Panc1 (cell line): Measurements from ENCODE around the gene CCDC57. TPM values are rescaled to one million over a fixed set of nuclear protein-coding genes. Genes with fewer than 3 reads are reported as not detected.

Source experiments
- ATAC-seq: fragments of 200-7000 bp; cut with Tn5 transposase; 2 replicates; pipeline ENCODE4 v1.9.1; 2020; ENCODE audit warnings: mild to moderate bottlenecking, moderate library complexity
- BruUV-seq: library from RNA; stranded (reverse); fragments of 400-500 nt; replicated peaks from 2 replicates; lab custom pipeline; 2021; lab: Mats Ljungman, UMichigan
- CTCF ChIA-PET: fragments of 300-600 bp; sonication (Branson Sonifier 250); formaldehyde crosslinking; loops from one replicate; lab custom pipeline; 2022; ENCODE audit warnings: antibody characterized with exemption; lab: Charles Lee
- POLR2A ChIA-PET: fragments of 300-600 bp; sonication (Branson Sonifier 250); formaldehyde crosslinking; loops from one replicate; lab custom pipeline; 2022; ENCODE audit warnings: antibody characterized with exemption; lab: Charles Lee
- DNase-seq: peaks from one replicate; pipeline ENCODE4 v3.0.0-alpha.2; 2010; ENCODE audit warnings: low read depth, low spot score
- H3K27ac ChIP-seq: 2 replicates; pipeline ENCODE4 v1.5.1; 2011; ENCODE audit warnings: mild to moderate bottlenecking, low read length, inconsistent platforms
- H3K27me3 ChIP-seq: fragments of 200-500 bp; sonication (Bioruptor generic); 2 replicates; pipeline ENCODE4 v1.6.0; 2014; ENCODE audit warnings: low read length, inconsistent platforms; ENCODE audit not compliant: control insufficient read depth, insufficient read depth
- H3K36me3 ChIP-seq: fragments of 200-500 bp; sonication (Bioruptor generic); 2 replicates; pipeline ENCODE4 v1.5.1; 2014; ENCODE audit warnings: inconsistent platforms, mild to moderate bottlenecking, low read length, moderate library complexity; ENCODE audit not compliant: control insufficient read depth, insufficient read depth
- H3K4me1 ChIP-seq: 2 replicates; pipeline ENCODE4 v1.5.1; 2011; ENCODE audit warnings: inconsistent platforms, mild to moderate bottlenecking, low read length, moderate library complexity; ENCODE audit not compliant: control insufficient read depth, insufficient read depth
- H3K4me3 ChIP-seq, 2 experiments: 2 replicates each; pipeline ENCODE4 v1.5.1; 2011 to 2012; ENCODE audit warnings: low read depth in 2 of 2, low read length in 2 of 2, mild to moderate bottlenecking in 2 of 2, inconsistent platforms in 1 of 2, moderate library complexity in 1 of 2
- H3K9me3 ChIP-seq: fragments of 200-500 bp; sonication (Bioruptor generic); 2 replicates; pipeline ENCODE4 v1.5.1; 2014; ENCODE audit warnings: low read depth, mild to moderate bottlenecking, inconsistent platforms, low read length, moderate library complexity; ENCODE audit not compliant: control insufficient read depth, insufficient read depth
- CTCF ChIP-seq: fragments of 450-650 bp; IDR thresholded peaks from 2 replicates; pipeline ENCODE4 v1.5.1; 2017; ENCODE audit warnings: mild to moderate bottlenecking
- POLR2AphosphoS5 ChIP-seq: IDR thresholded peaks from 2 replicates; pipeline ENCODE4 v1.6.1; 2012; ENCODE audit warnings: mild to moderate bottlenecking, low read depth, low read length, moderate library complexity
- SIN3A ChIP-seq: IDR thresholded peaks from 2 replicates; pipeline ENCODE4 v1.6.1; 2012; ENCODE audit warnings: low read depth, mild to moderate bottlenecking, low read length, moderate library complexity, borderline replicate concordance; ENCODE audit not compliant: insufficient read depth
- TCF7L2 ChIP-seq: IDR thresholded peaks from 2 replicates; pipeline ENCODE4 v1.6.1; 2011; ENCODE audit warnings: mild to moderate bottlenecking, low read depth, low read length, inconsistent platforms
- in situ Hi-C: cut with HindIII; loops from 2 replicates; pipeline ENCODE4 v1.10.0; 2016; ENCODE audit warnings: low sequenced_read_pairs, low pct_unique_long_range_greater_than_20kb
- intact Hi-C: fragments of 100-400 bp; cut with micrococcal nuclease; formaldehyde crosslinking; loops from one replicate; pipeline ENCODE4 v1.10.0; 2022; ENCODE audit not compliant: unreplicated experiment
- total RNA-seq: library from RNA; stranded (reverse); gene quantifications from one replicate; pipeline ENCODE4 v1.2.1, GENCODE V29; 2021; ENCODE audit not compliant: unreplicated experiment
- TF ChIP-seq, protein P1 (sequence below), 2 experiments: IDR thresholded peaks; 2 replicates each; pipeline ENCODE4 v1.6.1; 2011 to 2012; ENCODE audit warnings: low read depth in 2 of 2, control low read depth in 1 of 2, low read length in 1 of 2, mild to moderate bottlenecking in 1 of 2, moderate library complexity in 1 of 2; ENCODE audit not compliant: insufficient read depth in 1 of 2

Gene CCDC57
- total RNA-seq, 1 experiment from 2014 or later: 63.6 TPM

DNA sequence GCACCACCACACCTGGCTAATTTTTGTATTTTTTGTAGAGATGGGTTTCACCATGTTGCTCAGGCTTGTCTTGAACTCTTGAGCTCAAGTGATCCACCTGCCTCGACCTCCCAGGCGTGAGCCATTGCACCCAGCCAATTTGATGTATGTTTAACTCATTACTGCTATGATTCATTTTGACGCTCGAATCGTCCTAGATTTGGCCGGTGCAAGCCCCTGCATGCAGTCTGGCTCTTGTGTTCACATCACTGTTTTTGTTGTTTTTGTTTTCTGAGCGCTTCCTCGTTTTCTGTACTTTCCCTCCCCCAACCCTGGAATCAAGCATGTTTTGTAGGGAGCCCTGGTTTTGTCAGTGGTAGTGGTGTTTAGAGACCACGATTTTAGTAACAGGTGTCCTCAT is 139.2 kb downstream of the CCDC57 start:
- intact Hi-C loops (no loop called here), in situ Hi-C loops (no loop called here)
- Histone ChIP-seq H3K4me1 (peaks cover 17% of the 10 kb centered on the region), H3K27me3 (no peaks in the 10 kb centered on the region), H3K4me3 (no peak overlapping the region), H3K27ac (no peak overlapping the region), H3K36me3 (no peaks in the 10 kb centered on the region; the same call in 1 of the 2 replicates), H3K9me3 (no peaks in the 10 kb centered on the region)
- TF ChIP-seq, protein P1, sequence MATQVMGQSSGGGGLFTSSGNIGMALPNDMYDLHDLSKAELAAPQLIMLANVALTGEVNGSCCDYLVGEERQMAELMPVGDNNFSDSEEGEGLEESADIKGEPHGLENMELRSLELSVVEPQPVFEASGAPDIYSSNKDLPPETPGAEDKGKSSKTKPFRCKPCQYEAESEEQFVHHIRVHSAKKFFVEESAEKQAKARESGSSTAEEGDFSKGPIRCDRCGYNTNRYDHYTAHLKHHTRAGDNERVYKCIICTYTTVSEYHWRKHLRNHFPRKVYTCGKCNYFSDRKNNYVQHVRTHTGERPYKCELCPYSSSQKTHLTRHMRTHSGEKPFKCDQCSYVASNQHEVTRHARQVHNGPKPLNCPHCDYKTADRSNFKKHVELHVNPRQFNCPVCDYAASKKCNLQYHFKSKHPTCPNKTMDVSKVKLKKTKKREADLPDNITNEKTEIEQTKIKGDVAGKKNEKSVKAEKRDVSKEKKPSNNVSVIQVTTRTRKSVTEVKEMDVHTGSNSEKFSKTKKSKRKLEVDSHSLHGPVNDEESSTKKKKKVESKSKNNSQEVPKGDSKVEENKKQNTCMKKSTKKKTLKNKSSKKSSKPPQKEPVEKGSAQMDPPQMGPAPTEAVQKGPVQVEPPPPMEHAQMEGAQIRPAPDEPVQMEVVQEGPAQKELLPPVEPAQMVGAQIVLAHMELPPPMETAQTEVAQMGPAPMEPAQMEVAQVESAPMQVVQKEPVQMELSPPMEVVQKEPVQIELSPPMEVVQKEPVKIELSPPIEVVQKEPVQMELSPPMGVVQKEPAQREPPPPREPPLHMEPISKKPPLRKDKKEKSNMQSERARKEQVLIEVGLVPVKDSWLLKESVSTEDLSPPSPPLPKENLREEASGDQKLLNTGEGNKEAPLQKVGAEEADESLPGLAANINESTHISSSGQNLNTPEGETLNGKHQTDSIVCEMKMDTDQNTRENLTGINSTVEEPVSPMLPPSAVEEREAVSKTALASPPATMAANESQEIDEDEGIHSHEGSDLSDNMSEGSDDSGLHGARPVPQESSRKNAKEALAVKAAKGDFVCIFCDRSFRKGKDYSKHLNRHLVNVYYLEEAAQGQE (IDR thresholded peaks at IDR 0.05; ENCODE audit: insufficient read depth in 1 of 2, low read depth in 2 of 2, low read length in 1 of 2): no peak
- no peak for TF ChIP-seq TCF7L2
- ChIA-PET CTCF (no interaction called here), POLR2A (interaction anchor here (0.6 to 0.7 kb wide), 2 partner anchors 21 to 33 kb away, joined by 4 to 21 read pairs; no protein-coding TSS in a partner anchor)
- no TSS peak for BruUV-seq
- ATAC-seq (no peak), DNase-seq (no peak)

DNA sequence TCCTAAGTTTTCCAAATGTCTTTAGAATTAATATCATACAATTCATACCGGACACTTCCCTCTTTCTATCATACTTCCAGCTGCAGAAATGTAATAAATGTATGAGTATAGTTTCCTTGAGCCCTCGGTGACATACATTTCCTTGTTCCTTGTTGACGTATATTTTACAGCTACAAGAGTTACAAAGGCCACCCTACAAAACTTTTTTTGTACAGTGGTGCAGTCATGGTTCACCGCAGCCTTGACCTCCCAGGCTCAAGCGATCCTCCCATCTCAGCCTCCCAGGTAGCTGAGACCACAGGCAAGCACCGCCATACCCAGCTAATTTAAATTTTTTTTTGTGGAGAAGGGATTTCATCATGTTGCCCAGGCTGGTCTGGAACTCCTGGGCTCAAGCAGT is 139.8 kb downstream of the CCDC57 start:
- H3K9me3 ChIP-seq: no peaks in the 10 kb centered on the region
- no TSS peak for BruUV-seq
- in situ Hi-C loops: no loop called here
- no peak overlapping the region for H3K4me3 ChIP-seq
- no peaks in the 10 kb centered on the region for H3K36me3 ChIP-seq
- no peak overlapping the region for H3K27ac ChIP-seq
- ChIA-PET CTCF (interaction anchor here (0.7 kb wide), 1 partner anchor 31 kb away, joined by 3 read pairs; no protein-coding TSS in a partner anchor), POLR2A (interaction anchor here (0.6 kb wide), 1 partner anchor 32 kb away, joined by 21 read pairs; no protein-coding TSS in a partner anchor)
- TF ChIP-seq SIN3A: no peak
- TF ChIP-seq, protein P1 (IDR thresholded peaks at IDR 0.05; ENCODE audit: insufficient read depth in 1 of 2, low read depth in 2 of 2, low read length in 1 of 2): no peak
- TF ChIP-seq POLR2AphosphoS5: no peak
- no peak for TF ChIP-seq CTCF
- no peak for TF ChIP-seq TCF7L2
- peaks cover 11% of the 10 kb centered on the region for H3K4me1 ChIP-seq
- no peak for DNase-seq
- intact Hi-C loops: no loop called here
- ATAC-seq: no peak
- H3K27me3 ChIP-seq: no peaks in the 10 kb centered on the region
